IPS-NIHi11 (cell line): ENCODE measurements around the gene RNF207.
"Not testable (repeated sequence)": the region's sequence is repeated elsewhere in the genome, so short reads cannot be mapped to it uniquely, and the experiment has no call there.

Experiments
- DNase-seq: peaks from one replicate; pipeline ENCODE4 v3.0.0; 2012; ENCODE audit warnings: mixed read lengths, low spot score

Gene RNF207

DNA sequence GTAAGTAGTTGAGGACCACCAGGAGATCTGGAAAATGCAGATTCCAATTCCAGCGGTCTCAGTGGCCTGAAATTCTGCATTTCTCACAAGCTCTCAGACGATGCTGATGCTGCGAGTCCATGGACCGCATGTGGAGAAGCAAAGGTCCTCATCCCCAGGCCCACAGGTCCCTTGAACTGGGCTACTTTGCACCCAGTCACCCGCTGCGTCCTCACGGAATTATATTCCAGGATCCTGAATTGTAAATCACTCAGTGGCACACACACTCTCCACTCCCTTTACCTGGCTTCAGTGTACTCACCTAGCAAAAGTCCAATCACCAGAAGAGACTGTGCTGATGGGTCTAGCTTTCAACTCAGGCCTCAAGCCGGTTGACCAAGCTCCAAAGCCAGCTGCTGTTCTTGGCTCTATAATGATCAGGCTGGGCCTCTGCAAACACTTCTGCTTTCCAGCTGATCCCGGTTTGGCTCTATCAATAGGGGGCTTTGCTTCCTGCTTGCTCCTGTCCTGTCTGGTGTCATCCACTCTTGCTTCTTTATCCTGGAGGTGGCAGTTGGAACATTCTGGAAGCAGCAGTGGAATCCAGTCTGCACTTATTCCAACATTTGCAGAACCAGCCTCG is 5.6 kb upstream of the RNF207 start:
- no peak for DNase-seq

DNA sequence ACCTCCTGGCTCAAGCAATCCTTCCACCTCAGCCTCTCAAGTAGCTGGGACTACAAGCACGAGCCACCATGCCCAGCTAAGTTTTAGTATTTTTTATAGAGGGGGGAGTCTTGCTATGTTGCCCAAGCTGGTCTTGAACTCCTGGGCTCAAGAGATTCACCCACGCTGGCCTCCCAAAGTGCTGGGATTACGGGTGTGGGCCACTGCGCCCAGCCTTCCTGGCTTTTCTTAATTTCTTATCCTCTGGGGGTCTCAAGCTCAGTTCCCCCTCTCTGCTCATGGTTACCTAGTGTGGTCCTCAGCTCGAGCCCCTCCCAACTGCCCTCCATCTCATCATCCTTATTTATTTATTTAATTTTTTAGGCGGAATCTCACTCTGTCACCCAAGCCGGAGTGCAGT is 3.7 kb upstream of the RNF207 start:
- no peak for DNase-seq

DNA sequence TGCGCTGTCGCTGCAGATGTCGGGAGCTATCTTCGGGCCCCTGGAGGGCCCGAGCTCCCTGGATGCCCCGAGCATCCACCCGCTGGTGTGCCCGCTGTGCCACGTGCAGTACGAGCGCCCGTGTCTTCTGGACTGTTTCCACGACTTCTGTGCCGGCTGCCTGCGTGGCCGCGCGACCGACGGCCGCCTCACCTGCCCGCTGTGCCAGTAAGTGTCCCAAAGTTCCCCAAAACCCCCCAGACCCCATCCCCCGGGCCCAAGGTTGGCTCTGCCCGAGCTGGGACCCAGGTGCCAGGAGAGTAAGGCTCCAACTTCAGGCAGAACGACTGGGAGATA is 569 bp downstream of the RNF207 start:
- no peak for DNase-seq

DNA sequence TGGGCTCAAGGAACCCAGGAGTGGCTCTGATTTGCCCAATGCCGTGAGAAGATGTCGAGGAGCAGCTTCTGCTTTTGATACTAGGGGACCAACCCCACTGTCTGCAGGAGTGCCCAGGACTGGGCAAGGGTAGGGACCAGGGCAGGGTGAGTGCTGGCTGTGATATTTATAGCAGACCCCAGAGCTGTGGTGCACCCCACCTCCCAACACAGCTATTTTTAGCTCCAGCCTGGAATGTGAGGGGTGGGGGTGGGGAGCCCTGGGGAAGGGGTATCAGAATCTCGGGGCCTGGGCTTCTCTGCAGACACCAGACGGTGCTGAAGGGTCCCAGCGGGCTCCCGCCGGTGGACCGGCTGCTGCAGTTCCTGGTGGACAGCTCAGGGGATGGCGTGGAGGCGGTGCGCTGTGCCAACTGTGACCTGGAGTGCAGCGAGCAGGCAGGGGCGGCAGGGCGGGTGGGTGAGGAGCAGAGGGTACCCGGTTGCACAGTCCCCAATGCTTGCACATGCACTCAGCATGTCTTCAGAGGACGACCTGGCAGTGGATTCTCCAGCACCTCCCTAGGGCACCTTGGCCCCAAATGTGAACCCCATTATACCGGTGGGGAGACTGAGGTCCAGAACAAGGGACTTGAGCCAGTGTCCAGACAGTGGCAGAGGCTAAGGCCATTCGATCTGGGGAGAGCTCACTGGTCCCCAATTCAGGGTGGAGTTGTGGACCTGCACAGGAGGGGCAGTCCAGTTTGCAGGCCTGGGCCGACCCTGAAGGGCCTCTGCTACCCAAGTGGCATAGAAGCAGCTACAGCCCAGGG is 1.4 kb downstream of the RNF207 start:
- no peak for DNase-seq

DNA sequence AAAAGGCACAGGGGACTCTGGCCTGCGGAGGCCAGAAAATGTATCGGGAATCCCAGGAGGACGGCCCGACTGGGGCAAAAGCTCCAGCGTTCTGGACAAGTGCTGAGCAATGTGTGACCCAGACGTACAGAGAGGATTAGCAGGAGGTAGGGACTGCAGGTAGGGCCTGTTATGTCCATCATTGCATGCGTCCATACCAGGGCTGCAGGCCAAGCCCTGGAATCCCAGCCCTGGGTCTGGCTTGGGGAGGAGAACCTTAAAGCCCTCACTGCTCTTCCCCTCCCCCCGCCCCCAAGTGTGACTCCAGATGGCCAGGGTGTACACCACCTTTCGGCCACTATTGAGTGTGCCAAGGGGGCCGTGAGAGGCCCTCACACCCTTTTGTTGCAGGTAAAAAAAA is 2.0 kb downstream of the RNF207 start:
- no peak for DNase-seq

DNA sequence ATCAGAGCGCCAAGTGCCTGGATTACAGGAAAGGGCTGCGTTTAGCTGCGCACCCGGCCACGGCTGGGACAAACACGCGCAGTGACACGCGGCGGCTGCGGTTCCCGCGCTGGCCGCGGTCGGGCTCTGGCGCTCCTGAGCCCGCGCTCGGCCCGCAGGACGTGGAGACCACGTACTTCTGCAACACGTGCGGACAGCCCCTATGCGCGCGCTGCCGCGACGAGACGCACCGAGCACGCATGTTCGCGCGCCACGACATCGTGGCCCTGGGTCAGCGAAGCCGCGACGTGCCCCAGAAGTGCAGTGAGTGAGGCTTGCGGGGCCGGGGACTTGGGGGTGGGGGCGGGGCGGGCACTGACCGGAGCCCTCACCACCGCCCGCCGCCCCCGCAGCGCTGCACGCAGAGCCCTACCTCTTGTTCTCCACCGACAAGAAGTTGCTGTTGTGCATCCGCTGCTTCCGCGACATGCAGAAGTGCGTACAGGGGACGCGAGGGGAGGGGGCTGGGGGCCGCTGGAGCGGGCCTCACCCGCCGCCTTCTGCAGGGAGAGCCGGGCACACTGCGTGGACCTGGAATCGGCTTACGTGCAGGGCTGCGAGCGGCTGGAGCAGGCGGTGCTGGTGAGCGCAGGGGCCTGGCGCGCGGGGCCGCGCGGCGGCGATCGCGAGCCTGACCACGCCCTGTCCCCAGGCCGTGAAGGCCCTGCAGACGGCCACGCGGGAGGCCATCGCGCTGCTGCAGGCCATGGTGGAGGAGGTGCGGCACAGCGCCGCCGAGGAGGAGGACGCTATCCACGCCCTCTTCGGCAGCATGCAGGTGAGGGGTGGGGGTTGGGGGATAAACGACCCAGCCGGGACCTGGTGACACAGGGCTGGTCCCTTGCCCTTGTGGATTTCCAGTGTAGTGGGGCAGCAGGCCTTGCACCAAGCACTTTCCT is 3.1 kb downstream of the RNF207 start:
- DNase-seq: peak; percentile 71

DNA sequence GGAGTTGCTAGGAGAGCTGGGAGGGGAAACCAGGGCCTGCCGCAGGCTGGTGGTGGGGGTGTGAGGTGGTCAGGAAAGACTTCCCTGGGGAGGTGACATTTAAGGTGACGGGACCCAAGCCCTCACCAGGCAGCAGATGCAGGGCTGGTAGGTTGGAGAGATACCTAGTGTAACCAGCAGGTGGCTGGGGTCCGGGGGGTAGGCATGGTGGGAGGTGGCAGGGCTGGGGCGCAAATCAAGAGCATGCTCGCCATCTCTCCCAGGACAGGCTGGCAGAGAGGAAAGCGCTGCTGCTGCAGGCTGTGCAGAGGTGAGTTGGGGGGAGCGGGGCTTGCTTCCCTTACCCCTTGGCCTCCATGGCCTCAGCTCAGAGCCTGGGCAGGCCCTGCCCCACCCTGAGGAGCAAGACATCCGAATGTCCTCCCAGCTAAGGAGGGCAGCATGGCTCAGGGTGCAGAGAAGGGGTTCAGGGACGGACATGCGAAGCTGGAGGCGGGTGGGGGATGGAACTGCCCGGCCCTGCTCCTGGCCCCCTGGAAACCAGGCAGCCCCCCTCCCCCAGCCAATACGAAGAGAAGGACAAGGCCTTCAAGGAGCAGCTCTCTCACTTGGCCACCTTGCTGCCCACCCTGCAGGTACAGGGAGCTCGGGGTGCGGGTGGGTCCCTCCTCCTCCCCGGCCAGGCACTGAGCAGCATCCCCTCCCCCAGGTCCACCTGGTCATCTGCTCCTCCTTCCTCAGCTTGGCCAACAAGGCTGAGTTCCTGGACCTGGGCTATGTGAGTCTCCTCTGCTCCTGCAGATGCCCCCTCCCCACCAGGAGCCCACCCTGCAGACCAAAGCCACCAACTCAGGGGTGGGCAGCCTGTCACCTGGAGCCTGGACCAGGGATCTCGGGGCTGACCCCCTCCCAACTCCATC is 4.0 kb downstream of the RNF207 start:
- DNase-seq: peak; percentile 63

DNA sequence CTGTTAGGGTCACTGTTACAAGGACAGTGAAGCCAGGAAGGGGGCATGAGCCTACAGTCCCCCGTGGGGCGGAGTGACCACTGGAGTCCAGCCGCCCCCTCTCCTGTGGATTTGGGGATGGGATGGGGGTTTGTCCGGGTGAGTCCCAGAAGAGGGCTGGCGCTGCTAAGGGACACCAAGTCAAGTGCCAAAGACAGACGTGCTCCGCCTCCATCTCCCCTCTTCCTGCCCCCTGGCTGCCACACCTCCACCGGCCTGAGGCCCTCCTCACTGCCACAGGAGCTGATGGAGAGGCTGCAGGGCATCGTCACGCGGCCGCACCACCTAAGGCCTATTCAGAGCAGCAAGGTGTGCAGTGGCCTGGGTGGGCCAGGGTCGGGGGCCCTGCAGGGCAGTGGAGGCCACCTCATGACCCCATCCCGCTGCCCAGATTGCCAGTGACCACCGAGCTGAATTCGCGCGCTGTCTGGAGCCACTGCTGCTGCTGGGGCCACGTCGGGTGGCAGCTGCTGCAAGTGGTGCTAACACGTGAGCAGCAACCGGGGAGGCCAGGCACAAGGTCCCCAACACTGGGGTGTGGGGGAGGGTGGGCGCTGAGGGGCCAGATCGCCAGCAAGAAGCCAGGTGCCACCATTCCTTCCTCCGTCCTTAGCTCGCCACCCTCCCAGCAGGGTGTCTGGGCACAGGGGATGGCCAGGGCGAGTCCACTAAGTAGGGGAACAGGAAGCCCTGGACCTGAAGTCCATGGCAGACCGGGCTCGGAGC is 4.9 kb downstream of the RNF207 start:
- DNase-seq: no peak

DNA sequence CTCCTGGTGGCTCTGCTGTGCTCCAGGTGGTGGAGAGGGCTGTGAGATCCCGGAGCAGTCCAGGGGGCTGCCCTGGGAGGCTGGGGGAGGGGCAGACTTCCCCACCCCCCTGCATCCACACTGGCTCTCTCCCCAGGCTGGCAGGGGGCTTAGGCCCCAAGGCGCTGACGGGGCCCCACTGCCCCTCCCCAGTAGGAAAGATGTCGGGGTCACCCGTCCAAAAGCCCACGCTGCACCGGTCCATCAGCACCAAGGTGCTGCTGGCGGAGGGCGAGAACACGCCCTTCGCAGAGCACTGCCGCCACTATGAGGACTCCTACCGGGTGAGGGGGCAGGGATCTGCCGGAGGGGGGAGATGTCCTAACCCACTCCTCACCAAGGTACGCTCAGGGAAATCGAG is 5.8 kb downstream of the RNF207 start:
- no peak for DNase-seq

DNA sequence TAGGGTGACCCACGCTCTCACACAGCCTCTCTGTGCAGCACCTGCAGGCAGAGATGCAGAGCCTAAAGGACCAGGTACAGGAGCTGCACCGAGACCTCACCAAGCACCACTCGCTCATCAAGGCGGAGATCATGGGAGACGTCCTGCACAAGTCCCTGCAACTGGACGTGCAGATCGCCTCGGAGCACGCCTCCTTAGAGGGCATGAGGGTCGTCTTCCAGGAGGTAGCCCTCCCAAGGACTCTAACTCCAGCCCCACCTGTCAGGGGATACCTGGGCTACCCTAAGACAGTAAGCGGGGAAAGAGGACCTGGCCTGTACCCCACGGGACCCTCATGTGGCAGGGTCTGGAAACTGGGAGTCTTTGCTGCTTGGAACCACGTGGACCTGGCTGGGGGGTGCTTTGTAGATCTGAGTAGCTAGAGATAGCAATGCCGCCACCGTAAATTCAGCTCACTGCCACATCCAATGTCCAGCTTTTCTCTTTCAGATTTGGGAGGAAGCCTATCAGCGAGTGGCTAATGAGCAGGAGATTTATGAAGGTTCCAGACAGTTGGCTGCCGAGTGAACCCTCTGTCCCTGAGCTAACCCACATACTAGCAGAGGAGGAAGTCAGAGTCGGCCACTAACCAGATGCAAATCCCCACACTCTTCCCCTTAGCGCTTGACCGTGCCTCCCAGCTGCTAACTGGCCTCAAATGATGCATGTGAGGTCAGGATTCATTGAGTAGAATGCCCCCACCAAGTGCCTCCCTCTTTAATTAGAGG is 6.5 kb downstream of the RNF207 start:
- DNase-seq: no peak

DNA sequence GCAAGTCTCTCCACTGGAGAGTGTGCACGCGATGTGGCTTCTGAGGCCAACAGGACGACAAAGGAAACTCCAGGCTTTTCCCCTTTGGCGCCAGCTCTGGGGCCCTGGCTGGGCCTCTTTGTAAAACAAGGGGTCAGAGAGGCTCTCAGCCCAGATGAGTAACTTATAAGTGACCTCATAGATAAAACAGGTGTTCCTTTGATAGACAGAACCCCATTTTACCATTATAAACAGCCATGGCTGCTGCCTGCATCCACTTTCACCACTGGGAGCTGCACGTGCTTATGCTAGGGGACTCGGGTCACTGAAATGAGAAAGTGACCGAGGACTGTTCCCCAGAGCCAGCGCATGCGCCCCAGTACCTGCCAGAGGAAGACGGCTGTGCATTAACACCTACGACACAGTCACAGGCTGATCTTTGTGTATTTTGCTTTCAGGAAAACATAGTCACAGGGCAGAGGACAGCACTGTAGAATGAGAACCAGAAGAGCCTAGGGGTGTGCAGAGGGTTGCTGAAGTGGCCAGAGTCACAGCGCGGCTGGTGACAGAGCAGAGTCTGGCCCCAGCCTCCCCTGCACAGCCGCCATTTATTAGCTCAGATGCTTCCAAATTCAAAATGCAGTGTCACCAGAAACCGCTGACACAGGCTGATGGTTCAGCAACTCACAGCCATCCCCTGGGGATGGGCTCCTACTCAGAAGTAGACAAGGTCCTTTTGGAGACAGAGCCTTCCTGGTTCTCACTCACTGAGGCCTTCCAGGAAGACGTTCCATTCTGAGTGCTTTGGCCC is 12.7 kb downstream of the RNF207 start:
- no peak for DNase-seq

DNA sequence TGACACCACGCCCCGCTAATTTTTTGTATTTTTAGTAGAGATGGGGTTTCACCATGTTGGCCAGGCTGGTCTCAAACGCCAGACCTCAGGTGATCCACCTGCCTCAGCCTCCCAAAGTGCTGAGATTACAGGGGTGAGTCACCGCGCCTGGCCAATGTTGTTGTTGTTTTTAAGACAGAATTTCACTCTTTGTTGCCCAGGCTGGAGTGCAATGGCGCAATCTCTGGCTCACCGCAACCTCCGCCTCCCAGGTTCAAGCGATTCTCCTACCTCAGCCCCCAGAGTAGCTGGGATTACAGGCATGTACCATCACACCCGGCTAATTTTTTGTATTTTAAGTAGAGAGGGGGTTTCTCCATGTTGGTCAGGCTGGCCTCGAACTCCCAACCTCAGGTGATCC is 13.7 kb downstream of the RNF207 start:
- DNase-seq: not testable (repeated sequence)

DNA sequence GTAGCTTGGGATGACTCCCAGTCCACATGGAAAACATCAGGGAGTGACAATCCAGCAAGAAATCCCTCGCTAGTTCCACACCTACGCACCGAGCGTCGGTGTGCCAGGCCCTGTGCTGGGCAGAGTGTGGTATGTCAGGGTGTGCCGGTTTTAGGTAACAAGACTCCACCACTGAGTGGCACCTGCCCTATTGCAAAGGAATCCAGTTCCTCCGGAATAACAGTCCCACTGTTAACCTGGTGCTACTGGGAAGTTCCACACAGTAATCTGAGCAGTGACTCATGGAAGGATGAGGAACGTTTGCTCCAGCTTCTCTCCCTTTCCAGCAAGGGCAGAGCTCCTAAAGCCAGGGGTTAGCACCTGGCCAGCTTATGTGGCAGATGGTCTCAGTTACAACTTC is 14.3 kb downstream of the RNF207 start:
- DNase-seq: peak; percentile 45

DNA sequence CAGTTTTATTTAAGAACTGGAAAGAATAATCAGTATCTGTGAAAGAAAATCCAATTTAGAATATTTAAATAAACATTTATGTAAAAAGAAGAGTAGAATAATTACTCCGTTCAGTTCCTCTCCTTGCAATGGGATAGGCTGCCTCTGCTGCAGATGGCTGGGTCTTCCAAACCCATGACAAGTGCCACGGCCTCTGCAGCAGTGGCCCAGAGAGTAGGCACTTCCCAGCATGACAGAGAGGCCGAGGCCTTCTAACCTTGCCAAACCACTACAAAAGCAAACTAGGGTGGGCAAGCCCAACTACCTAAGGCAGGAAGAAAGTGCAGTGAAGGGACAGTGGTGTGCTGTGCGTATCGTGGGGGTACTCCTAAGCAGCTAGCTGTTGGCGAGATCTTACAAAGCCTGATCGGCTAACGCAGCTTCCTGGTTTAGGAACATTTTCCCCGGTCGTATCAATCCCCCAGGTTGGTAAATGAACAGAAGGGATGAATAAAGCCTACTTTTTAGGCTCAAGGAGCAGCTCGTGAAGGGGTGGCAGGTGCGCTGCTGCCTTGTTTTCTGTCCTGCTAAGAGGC is 15.4 kb downstream of the RNF207 start:
- no peak for DNase-seq

DNA sequence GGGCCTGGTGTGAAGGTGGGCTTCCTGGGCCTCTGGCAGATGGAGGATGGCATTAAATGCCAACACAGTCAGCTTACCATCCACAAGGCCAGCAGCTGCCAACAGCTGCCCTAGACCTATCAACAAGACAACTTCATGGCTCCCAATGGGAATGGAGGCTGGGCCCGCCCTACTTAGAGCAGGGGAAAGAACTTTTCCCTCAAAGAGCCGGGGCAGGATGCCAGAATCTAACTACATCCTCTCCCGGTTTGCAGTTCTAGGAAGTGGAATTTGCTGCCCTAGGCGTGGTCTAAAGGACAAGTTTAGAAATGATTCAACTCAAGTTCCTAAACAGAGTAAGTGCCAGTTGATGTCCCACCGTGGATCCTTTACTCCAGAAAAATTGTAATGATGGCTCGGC is 16.7 kb downstream of the RNF207 start:
- DNase-seq: no peak

DNA sequence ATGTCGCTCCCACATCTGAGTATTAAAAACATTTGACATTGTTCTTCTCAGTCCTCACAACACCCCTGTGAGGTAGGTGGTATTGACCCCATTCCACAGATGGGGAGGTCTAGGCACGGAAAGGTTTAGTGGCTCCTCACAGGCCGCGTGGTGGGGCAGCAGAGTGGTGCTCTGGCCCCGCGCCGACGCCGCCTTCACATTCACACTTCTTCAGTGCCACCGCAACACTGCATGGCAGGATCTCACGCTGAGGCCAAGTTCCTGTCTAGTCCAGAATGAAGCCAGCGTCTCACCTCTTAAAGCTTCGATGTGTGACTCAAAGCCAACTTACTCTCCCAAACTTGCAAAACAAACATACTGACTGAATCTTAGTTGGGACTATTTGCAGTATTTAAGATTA is 17.7 kb downstream of the RNF207 start:
- DNase-seq: no peak

DNA sequence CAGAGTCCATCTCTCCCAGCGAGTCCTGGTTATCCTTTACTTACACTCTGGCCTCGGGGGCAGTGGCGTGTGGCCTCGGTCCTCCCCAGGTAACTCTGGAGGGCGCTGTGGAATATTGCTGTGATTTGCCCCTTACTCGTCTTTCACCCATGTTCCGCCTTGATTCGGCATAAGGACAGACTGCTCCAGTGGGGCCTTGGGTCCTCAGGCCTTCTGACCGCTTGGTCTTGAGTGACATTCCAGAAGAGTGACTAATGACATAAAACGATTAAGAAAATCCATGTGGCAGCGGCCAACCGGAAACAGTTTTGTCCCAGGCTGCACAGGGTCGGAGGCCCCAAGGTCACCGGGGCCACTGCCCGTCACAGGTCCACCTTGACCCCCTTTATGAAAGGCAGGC is 18.8 kb downstream of the RNF207 start:
- DNase-seq: no peak

DNA sequence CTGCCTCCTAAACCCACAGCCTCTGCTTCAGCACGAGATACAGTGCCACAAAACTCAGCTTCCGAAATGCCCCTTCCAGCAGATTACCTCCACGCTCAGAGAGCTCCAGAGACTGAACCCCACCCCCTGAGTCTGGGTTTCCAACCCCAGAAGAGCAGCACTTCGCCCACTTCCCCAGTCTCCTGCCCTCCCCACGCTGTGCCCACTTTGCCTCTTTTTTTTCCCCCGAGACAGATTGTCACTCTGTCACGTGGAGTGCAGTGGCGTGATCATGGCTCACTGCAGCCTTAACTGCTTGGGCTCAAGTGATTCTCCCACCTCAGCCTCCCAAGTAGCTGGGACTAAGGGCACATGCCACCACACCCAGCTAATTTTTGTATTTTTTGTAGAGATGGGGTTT is 19.7 kb downstream of the RNF207 start:
- no peak for DNase-seq

DNA sequence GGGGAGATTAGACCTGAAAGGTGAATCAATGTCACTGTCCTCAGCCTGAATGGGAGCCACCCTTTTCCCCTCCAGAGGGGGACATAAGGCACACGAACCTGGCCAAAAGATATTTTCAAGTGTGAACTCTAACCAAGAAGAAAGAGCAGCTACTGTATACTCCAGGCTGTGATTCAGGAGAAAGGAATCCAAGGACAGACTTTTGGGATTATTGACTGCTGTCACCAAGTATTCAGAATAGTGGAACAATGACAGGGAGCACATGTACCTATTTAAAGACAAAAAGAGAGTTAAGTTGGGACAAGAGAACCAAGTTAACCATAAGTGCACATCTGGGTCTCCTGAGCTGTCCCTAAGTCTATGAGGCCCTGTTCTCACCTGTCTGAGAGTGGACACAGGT is 27.5 kb downstream of the RNF207 start:
- DNase-seq: no peak
